Lower leg skin (tissue), 3 donors: Measurements from ENCODE around the gene CASKIN2.

Experiments used
- CTCF ChIP-seq, 3 donors: fragments of 450-650 bp; IDR thresholded peaks; one replicate each; pipeline ENCODE4 v1.5.1; 2016; ENCODE audit warnings: antibody characterized with exemption in 3 of 3, mild to moderate bottlenecking in 3 of 3, moderate library complexity in 2 of 3
- POLR2A ChIP-seq, 2 donors: fragments of 450-650 bp; IDR thresholded peaks; one replicate each; pipeline ENCODE4 v1.6.1; 2016 to 2017; ENCODE audit warnings: antibody characterized with exemption in 2 of 2, mild to moderate bottlenecking in 1 of 2, moderate library complexity in 1 of 2

DNA sequence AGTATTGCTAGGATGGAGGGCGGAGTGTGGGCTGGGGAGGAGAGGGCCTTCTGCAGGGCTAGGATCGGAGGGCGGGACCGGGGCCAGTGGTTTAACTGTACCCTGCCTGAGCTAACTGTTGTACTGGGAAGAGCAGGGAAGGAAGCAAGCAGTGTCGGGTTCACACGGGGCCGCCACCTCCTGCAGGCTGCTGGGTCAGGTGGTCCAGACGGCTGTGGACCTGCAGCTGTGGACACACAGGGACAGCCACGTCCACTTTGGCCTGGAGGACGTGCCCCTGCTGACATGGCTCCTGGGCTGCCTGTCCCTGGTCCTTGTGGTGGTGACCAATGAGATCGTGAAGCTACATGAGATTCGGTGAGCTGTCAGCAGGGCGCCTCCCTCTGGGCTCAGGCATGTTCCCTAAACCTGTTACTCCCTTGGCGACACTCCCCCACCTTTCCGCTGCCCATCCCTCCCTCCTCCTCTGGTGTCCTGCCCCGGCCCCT, 16.6 kb downstream of the CASKIN2 start:
- TF ChIP-seq CTCF (IDR thresholded peaks at IDR 0.05) (no peak), POLR2A (IDR thresholded peaks at IDR 0.05) (no peak)
